Activated CD4-positive, CD25-positive, alpha-beta regulatory T cell treated with anti-CD3 and anti-CD28 coated beads, Interleukin-2, amount 50 U/mL, for 72 hours (primary cell): ENCODE measurements around the gene CD79B.
"Not testable (repeated sequence)": the region's sequence is repeated elsewhere in the genome, so short reads cannot be mapped to it uniquely, and the experiment has no call there.

Source experiments
- DNase-seq: peaks from one replicate; pipeline ENCODE4 v3.0.0; 2021

CD79B gene

GRCh38 chr17:63930951-63931575 lies 1.1 kb downstream of the CD79B start:
- peak; percentile 69 for DNase-seq

GRCh38 chr17:63929860-63930766 lies 2.0 kb downstream of the CD79B start:
- DNase-seq, result no peak

- no peak for DNase-seq
These were observed 3.0 kb downstream of the CD79B start for GRCh38 chr17:63928966-63929695.

- no peak for DNase-seq
These were observed 3.9 kb downstream of the CD79B start for GRCh38 chr17:63928172-63928666.

GRCh38 chr17:63927464-63928171 lies 4.5 kb downstream of the CD79B start:
- DNase-seq, result no peak

- no peak for DNase-seq
These were observed 6.0 kb downstream of the CD79B start for GRCh38 chr17:63926164-63926563.

- no peak for DNase-seq
These were observed 6.5 kb downstream of the CD79B start for GRCh38 chr17:63925615-63926014.

- not testable (repeated sequence) for DNase-seq
These were observed 9.7 kb downstream of the CD79B start for GRCh38 chr17:63922402-63922801.

GRCh38 chr17:63920779-63921178 lies 11.4 kb downstream of the CD79B start:
- DNase-seq, result not testable (repeated sequence)

- DNase-seq, result not testable (repeated sequence)
These were observed 12.1 kb downstream of the CD79B start for GRCh38 chr17:63920050-63920449.

GRCh38 chr17:63919311-63919723 lies 12.8 kb downstream of the CD79B start:
- peak; percentile 74 for DNase-seq

GRCh38 chr17:63918789-63919305 lies 13.3 kb downstream of the CD79B start, which contains the start of gene GH1:
Gene GH1, minus strand, starts transcription at chr17:63918839. Its CDS starts 63 bp downstream, at chr17:63918776.
- not testable (repeated sequence) for DNase-seq

- DNase-seq, result no peak
These were observed 13.8 kb downstream of the CD79B start for GRCh38 chr17:63918305-63918704.

GRCh38 chr17:63917646-63918045 lies 14.5 kb downstream of the CD79B start:
- DNase-seq, result no peak

GRCh38 chr17:63917206-63917605 lies 14.9 kb downstream of the CD79B start:
- DNase-seq, result peak; percentile 1

GRCh38 chr17:63916566-63917185 lies 15.5 kb downstream of the CD79B start:
- DNase-seq, result no peak

- not testable (repeated sequence) for DNase-seq
These were observed 16.4 kb downstream of the CD79B start for GRCh38 chr17:63915753-63916152.

- no peak for DNase-seq
These were observed 17.7 kb downstream of the CD79B start for GRCh38 chr17:63914471-63914870.

GRCh38 chr17:63911657-63912100 lies 20.5 kb downstream of the CD79B start:
- DNase-seq, result peak; percentile 70

- peak; percentile 18 for DNase-seq
These were observed 21.0 kb downstream of the CD79B start, which contains the start of gene CSHL1 for GRCh38 chr17:63911041-63911635. Gene CSHL1, minus strand, starts transcription at chr17:63911258. Its CDS starts 62 bp downstream, at chr17:63911196.

- DNase-seq, result peak; percentile 9
These were observed 22.0 kb downstream of the CD79B start for GRCh38 chr17:63910096-63910495.
